GM23248 (cell line): Measurements from ENCODE around the gene LURAP1L.

Source experiments
- EZH2 ChIP-seq: fragments of 200-600 bp; sonication (generic); IDR thresholded peaks from 2 replicates; pipeline ENCODE4 v1.6.1; 2018; ENCODE audit warnings: antibody characterized with exemption, mild to moderate bottlenecking; ENCODE audit not compliant: insufficient read depth, poor library complexity, severe bottlenecking
- EZH2phosphoT487 ChIP-seq: fragments of 200-600 bp; sonication (generic); IDR thresholded peaks from 2 replicates; pipeline ENCODE4 v1.6.1; 2018; ENCODE audit warnings: antibody characterized with exemption, moderate library complexity, mild to moderate bottlenecking, low read depth; ENCODE audit not compliant: insufficient read depth

- TF ChIP-seq EZH2 (no peak), EZH2phosphoT487 (no peak)
These were observed 88.0 kb downstream of the LURAP1L start for GRCh38 chr9:12862611-12863410.
